ENCODE results near the gene PRAMEF5.
"Not testable (repeated sequence)": the region's sequence is repeated elsewhere in the genome, so short reads cannot be mapped to it uniquely, and the experiment has no call there.

The PRAMEF5 gene

GRCh38 chr1:13253898-13254297 lies at the start of gene PRAMEF5:
Gene PRAMEF5 (plus strand): TSS chr1:13254198. CDS start chr1:13259269, 5,071 bp downstream.
- in situ Hi-C loops (cut with MboI; ENCODE audit: low sequenced_read_pairs), result not testable (repeated sequence)

DNA sequence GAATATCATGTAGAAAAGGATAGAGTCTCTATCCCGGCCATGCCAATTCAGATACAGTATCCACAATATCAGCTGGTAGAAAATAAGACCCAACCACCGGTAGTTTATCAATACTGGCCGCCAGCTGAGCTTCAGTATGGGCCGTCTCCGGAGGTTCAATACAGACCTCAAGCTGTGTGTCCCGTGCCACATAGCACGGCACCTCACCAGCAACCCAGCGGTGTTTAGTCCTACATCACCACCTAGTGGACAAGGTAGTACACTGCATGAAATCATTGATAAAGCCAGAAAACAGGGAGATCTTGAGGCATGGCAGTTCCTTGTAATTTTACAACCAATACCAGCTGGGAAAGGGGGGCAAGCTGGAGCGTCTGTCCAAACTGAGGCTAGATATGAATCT lies 45.3 kb upstream of the PRAMEF5 start:
- in situ Hi-C loops (cut with MboI; ENCODE audit: low sequenced_read_pairs), result not testable (repeated sequence)

DNA sequence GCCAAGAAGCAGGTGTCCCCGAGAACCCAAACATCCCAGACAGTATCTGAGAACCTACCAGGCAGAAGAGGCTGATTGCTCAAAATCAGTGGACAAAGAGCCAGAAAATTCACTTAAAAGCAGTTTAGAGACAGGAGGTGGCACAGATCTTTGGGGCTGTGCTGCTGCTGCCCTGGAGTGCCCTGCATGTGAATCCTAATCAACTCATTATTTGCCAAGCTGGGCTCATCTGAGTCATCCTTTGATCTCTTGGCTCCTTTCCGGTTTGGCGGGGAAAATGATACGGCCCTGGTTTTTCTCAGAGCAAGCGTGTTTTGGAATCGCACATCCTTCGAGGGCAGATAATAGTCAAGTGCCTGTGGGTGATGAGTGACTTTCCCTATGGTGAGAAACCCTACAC lies 37.4 kb upstream of the PRAMEF5 start:
- in situ Hi-C loops (cut with MboI; ENCODE audit: low sequenced_read_pairs), result not testable (repeated sequence)

- in situ Hi-C loops (cut with MboI; ENCODE audit: low sequenced_read_pairs), result not testable (repeated sequence)
Measured at GRCh38 chr1:13219203-13219602, 34.8 kb upstream of the PRAMEF5 start.

DNA sequence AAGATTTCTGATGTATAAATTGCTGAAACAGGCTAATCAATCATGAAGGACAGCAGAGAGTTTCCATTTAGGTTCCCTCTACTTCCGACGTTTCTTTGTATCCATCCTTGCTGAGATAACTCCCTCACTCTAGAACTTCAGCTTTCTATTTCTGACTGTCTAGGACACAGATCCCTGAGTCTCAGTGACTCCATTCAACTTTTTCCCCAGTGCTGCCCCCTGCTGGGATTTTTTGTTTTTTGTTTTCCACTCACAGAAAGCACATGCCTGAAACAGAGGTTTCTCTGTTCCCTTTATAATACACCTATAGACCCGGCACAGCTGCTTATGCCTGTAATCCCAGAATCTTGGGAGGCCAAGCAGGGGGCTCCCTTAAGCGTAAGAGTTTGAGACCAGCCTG lies 31.2 kb upstream of the PRAMEF5 start:
- in situ Hi-C loops (cut with MboI; ENCODE audit: low sequenced_read_pairs), result not testable (repeated sequence)

DNA sequence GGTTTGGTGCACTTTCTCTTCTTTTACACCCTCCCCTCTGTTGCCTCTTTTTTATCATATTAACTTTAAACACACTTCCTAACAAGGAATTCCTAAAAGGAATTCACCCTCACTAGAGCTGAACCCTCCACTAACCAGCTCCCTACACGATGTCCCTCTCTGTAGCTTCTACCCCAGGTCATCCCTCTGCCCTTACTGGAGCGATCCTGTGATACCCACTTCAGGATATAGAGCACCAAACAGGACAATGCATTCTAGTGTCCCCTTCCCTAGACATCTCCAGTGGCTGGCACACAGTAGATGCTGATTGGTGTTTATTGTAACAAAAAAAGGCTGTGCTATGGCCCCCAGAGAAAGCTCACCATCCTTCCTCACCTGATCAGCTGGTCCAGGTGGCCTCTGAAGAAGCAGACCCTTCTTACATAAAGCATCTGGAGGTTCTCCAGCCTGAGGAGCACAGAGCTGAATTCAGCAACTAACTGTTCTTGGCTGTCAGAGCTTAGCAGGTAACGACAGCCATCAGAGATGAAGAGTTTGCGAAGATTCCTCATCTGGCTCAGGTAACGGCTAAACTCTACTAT lies 29.4 kb upstream of the PRAMEF5 start:
- in situ Hi-C loops (cut with MboI; ENCODE audit: low sequenced_read_pairs), result no loop called here

DNA sequence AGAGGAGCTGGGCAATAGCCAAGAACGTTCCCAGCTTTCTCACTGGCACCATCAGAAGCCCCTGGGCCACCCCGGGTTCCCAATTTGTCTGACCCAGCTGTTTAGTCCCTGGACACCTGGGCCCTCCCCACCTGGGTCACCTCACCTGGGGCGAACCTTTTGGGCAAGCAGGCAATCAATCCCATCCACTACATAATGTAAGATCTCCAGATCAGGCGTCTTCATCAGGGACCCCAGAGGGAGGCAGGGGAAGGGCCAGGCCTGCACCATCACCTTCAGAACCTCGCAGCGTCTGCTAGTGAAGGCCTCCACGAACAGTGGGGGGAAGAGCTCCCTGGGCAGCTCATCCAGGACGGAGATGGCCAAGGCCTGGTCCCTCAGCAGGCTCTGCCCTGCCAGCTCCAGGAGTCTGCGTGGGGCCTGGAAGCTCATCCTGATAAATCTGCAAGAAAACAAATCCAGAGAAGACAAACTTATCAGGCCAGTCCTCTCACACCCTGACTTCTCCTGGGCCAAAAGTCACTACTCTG lies 28.3 kb upstream of the PRAMEF5 start, which contains the start of gene PRAMEF18:
Gene PRAMEF18, minus strand, starts transcription at position 480 of the 530 bp plus-strand sequence. Its CDS starts 48 bp downstream, at position 432.
- in situ Hi-C loops (cut with MboI; ENCODE audit: low sequenced_read_pairs), result not testable (repeated sequence)

DNA sequence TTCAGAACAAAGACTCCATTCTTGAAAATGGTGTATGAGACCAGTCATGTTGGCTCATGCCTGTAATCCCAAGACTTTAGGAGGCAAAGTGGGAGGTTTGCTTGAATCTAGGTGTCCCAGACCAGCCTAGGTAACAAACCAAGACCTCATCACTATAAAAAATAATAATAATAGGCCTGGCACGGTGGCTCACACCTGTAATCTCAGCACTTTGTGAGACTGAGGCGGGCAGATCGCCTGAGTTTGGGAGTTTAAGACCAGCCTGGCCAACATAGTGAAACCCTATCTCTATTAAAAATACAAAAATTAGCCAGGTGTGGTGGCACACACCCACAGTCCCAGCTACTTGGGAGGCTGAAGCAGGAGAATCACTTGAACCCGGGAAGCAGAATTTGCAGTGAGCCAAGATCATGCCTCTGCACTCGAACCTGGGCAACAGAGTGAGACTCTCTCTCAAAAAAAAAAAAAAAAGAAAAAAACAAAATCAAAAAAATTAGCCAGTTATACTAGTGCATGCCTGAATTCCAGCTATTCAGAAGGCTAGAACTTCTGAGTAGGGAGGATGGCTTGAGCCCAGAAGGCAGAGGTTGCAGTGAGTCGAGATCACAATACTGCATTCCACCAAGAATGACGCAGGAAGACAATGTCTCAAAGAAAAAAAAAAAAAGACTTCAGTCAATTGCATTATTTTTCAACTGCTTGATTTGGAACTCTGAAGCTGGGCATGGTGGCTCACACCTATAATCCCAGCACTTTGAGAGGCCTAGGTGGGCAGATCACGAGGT lies 26.5 kb upstream of the PRAMEF5 start:
- in situ Hi-C loops (cut with MboI; ENCODE audit: low sequenced_read_pairs), result not testable (repeated sequence)

DNA sequence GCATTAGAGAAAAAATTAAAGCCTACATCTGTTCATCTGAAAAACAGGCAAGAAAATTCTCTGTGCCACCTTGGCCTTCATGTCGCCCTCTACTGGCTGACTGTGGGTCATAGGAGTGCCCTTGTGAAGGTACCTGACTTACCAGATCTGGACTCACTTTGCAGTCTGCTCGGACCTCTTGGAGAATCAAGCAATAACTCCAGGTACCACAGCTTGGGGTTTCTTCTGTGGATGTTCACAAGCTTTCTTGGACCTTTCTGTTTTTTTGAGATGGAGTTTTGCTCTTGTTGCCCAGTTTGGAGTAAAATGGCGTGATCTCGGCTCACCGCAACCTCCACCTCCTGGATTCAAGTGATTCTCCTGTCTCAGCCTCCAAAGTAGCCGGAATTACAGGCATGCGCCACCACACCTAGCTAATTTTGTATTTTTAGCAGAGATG lies 25.6 kb upstream of the PRAMEF5 start:
- in situ Hi-C loops (cut with MboI; ENCODE audit: low sequenced_read_pairs), result no loop called here

GRCh38 chr1:13230096-13230495 lies 23.9 kb upstream of the PRAMEF5 start:
- in situ Hi-C loops (cut with MboI; ENCODE audit: low sequenced_read_pairs), result not testable (repeated sequence)

GRCh38 chr1:13230601-13231000 lies 23.4 kb upstream of the PRAMEF5 start:
- in situ Hi-C loops (cut with MboI; ENCODE audit: low sequenced_read_pairs), result not testable (repeated sequence)

GRCh38 chr1:13231061-13231750 lies 22.8 kb upstream of the PRAMEF5 start:
- in situ Hi-C loops (cut with MboI; ENCODE audit: low sequenced_read_pairs), result not testable (repeated sequence)

GRCh38 chr1:13232056-13232455 lies 21.9 kb upstream of the PRAMEF5 start:
- in situ Hi-C loops (cut with MboI; ENCODE audit: low sequenced_read_pairs), result not testable (repeated sequence)

DNA sequence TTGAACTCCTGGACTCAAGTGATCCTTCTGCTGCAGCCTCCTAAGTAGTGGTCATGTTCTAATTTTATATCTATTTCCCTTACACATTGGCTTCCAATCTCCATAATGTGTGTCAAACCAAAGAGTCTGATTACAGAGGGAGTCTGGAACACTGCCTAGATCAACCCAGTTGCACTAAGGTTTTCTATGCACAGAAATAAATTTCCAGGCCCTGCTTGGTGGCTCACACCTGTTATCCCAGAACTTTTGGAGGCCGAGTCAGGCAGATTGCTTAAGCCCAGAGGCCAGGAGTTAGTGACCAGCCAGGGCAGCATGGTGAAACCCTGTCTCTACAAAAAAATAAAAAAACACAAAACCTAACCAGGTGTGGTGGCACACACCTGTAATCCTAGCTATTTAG lies 19.9 kb upstream of the PRAMEF5 start:
- in situ Hi-C loops (cut with MboI; ENCODE audit: low sequenced_read_pairs), result not testable (repeated sequence)

DNA sequence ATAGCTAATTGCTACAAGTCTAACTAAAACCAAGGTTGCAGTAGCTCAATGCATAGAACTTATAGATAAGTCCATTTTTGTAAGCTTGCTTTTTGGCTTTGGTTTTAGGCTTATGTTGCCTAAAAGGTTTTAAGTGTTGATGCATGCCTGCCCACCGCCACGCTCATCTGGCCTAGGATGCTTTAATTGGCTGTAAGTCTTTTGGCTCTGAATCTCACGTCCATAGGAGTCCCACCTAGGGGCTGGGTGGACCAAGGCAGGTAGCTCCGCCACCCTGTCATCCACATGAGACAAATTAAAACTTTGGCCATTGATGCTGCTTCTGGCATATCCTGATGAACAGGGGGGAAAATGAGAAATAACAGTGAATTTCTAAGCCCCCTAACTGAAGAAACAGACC lies 16.4 kb upstream of the PRAMEF5 start:
- in situ Hi-C loops (cut with MboI; ENCODE audit: low sequenced_read_pairs), result not testable (repeated sequence)

- in situ Hi-C loops (cut with MboI; ENCODE audit: low sequenced_read_pairs), result not testable (repeated sequence)
Measured at GRCh38 chr1:13239633-13240032, 14.4 kb upstream of the PRAMEF5 start.

- in situ Hi-C loops (cut with MboI; ENCODE audit: low sequenced_read_pairs), result not testable (repeated sequence)
Measured at GRCh38 chr1:13243536-13244263, 10.3 kb upstream of the PRAMEF5 start.

- in situ Hi-C loops (cut with MboI; ENCODE audit: low sequenced_read_pairs), result not testable (repeated sequence)
Measured at GRCh38 chr1:13245841-13246553, 8.0 kb upstream of the PRAMEF5 start.

DNA sequence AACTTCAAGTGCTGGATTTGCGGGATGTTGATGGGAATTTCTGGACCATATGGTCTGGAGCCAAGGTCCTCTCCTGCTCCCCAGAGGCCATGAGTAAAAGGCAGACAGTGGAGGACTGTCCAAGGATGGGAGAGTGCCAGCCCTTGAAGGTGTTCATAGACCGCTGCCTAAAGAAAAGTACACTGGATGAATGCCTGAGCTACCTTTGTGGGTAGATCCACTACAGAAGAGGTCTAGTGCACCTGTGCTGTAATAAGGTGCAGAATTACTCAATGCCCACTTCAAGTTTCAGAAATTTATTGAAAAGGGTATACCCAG lies 7.5 kb upstream of the PRAMEF5 start:
- in situ Hi-C loops (cut with MboI; ENCODE audit: low sequenced_read_pairs), result not testable (repeated sequence)

DNA sequence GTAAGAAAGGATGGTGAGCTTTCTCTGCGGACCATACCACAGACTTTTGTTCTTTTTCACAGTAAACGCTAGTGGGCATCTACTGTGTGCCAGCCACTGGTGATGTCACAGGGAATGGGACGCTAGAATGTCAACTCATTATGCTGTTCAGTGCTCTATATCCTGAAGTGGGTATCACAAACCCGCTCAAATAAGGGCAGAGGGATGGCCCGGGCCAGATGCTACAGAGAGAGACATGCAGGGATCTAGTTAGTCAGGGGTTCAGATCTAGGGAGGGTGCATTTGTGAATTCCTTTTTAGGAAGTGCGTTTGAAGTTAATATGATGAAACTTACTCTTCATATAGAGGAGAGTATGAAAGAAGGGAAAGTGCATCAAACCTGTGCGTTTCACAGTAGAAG lies 6.9 kb upstream of the PRAMEF5 start:
- in situ Hi-C loops (cut with MboI; ENCODE audit: low sequenced_read_pairs), result not testable (repeated sequence)
